Ovary (tissue), 3 donors: ENCODE data around the gene CAMKMT.

ENCODE experiments used
- POLR2A ChIP-seq: fragments of 450-650 bp; IDR thresholded peaks from one replicate; pipeline ENCODE4 v1.6.1; 2017; ENCODE audit warnings: antibody characterized with exemption, mild to moderate bottlenecking, moderate library complexity
- TF ChIP-seq, protein P1 (sequence below), 3 donors: fragments of 450-650 bp in 2 of 3; fragments of 200-600 bp in 1 of 3; IDR thresholded peaks; one replicate each; pipeline versions ENCODE4 v1.5.1 to v1.8.0; 2016 to 2022; ENCODE audit warnings: antibody characterized with exemption in 3 of 3, mild to moderate bottlenecking in 1 of 3
- donor health status: DM: no; HTN: no; CAD: no.

DNA sequence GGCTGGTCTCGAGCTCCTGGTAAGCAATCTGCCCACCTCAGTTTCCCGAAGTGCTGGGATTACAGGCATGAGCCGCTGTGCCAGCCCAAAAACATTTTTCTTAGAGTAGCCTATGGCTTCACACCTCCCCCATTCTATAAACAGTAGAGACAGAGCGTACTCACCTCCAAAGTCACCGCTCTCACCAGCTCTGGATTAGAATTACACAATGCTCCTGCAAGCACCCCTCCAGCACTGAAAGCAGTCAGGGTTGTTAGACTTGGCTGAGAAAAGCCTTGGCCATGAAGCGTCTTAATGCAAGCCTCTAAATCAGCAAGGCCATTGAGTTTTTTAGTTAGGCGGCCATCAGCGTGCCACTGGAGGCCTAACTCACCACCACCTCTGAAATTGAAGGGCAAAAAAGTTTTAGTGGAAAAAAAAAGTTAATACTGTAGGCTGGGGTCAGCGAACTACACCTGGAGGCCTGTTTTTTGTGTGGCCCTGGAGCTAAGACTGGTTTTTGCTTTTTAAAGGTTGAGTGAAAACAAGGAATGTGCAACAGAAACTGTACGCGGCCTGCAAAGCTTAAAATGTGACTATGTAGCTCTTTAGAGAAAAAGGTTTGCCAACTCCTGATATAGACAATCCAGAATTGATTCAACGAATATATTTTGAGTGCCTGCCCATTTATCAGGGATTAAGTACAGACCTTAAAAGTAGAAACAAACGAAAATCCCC lies 35.0 kb upstream of the CAMKMT start:
- TF ChIP-seq, protein P1, sequence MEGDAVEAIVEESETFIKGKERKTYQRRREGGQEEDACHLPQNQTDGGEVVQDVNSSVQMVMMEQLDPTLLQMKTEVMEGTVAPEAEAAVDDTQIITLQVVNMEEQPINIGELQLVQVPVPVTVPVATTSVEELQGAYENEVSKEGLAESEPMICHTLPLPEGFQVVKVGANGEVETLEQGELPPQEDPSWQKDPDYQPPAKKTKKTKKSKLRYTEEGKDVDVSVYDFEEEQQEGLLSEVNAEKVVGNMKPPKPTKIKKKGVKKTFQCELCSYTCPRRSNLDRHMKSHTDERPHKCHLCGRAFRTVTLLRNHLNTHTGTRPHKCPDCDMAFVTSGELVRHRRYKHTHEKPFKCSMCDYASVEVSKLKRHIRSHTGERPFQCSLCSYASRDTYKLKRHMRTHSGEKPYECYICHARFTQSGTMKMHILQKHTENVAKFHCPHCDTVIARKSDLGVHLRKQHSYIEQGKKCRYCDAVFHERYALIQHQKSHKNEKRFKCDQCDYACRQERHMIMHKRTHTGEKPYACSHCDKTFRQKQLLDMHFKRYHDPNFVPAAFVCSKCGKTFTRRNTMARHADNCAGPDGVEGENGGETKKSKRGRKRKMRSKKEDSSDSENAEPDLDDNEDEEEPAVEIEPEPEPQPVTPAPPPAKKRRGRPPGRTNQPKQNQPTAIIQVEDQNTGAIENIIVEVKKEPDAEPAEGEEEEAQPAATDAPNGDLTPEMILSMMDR (IDR thresholded peaks at IDR 0.05) = no peak
- TF ChIP-seq POLR2A = no peak
